Tongue (tissue), 2 donors: ENCODE data around the gene INAFM2. TPM values are rescaled to one million over a fixed set of nuclear protein-coding genes. Genes with fewer than 3 reads are reported as not detected.

Experiments
- DNase-seq: peaks from one replicate; pipeline ENCODE4 v3.0.0-alpha.2; 2015
- total RNA-seq: library from RNA; depleted of rRNA; stranded (reverse); fragments of >200 nt; gene quantifications from one replicate; pipeline ENCODE4 v1.2.3, GENCODE V29; 2014

INAFM2 gene
- total RNA-seq, result 19.4 TPM

DNA sequence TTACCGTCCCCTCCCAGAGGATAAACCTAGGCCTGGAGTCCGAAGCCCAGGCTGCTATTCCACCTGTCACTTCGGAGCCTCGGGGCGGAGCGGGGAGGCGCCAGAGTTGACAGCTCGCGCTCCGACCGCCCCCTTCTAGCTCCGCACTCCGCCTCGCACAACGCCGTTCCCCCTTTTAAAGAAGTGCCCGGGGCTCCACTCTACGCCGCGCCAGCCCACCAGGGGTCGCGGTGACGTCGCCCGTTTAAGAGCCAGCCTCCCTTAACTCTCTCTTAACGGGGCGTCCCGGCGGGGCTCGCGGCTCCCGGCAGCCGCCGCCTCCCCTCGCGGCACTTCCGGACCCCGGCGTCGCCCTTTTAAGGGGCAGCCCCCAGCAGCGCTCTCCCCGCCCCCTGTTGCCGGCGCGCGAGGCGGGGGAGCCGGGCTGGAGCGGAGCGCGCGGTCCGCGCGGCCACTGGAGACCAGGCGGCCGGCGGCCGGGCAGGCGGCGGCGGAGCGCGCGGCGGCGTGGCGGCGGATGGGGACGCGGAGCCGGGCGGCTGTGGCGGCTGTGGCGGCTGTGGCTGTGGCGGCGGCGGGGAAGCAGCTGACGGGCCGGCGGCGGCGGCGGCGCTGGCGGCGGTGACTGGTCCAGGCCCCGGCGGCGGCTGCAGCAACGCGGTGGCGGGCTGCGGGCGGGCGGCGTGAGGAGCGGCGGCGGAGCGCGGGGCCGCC, at the start of gene INAFM2:
INAFM2 (plus strand) TSS at position 454 of the 714 bp plus-strand sequence. CDS start 364 bp downstream, outside the sequence.
- peak; percentile 97 for DNase-seq

DNA sequence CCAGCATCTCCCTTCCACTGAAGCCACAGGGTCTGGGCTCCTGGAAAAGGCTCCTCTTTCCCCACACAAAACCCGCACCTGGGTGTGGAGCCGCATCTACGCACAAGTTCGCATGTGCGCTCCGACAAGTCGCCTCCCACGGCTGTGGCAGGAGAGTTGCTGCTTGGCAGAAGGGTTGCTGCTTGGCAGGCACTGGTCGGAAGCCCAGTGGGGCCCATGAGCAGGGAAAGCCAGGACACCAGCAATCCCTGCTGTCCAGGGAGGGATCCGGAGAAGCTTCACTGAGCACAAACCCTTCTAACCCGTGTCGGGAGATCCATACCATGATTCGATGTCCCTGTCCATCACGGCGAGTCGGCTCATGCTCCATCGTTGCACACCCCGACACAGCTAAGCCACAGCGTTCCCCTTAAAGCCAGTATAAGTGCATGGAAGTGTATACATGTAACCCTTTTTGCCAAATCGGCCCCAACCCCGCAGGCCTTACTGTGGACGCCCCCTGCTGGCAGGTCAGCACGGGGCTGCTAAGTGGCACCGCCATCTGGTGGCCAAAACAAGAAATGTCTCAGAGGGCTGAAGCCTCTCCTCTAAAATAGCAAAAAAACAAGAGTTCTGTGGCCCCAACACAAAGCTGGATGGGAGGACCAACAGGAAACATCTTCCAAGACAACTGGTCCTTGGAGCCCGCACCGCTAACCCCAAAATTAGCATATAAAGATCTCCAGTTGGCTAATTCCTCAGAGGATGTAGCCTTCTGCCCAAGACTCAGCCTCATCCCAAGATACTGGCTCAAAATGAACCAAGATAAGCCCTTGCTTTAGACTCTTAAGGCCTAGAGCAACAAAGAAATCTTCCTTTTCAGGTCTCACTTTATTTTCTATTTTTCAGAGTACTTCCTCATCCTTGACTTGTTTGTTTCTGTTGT, 48.9 kb upstream of the INAFM2 start:
- DNase-seq, result peak; percentile 88

DNA sequence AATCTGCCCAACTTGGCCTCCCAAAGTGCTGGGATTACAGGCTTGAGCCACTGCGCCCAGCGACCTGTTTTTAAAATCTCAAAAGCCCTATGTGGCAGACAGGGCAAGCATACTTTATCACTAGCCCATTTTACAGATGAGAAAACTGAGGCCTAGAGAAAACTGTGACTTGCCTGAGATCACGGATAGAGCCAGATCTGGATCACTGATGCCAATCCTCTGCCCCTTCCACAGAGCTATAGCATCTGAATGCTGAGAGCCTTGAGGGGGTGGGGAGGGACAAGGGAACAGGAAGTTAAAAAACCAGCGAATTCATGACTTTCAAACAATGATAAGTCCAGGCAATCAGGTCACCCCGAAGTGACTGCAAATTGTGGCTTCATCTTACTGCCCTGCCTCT, 48.0 kb upstream of the INAFM2 start:
- DNase-seq, result no peak

GRCh38 chr15:40275954-40276353, 47.5 kb upstream of the INAFM2 start:
- DNase-seq, result no peak

- DNase-seq, result no peak
Observed at GRCh38 chr15:40276927-40277326, 46.6 kb upstream of the INAFM2 start.

- no peak for DNase-seq
Observed at GRCh38 chr15:40277471-40277870, 46.0 kb upstream of the INAFM2 start.

- DNase-seq, result no peak
Observed at GRCh38 chr15:40278026-40278425, 45.5 kb upstream of the INAFM2 start.

- peak; percentile 80 for DNase-seq
Observed at GRCh38 chr15:40279437-40280141, 43.9 kb upstream of the INAFM2 start.

- DNase-seq, result no peak
Observed at GRCh38 chr15:40280260-40281056, 43.0 kb upstream of the INAFM2 start.

- DNase-seq, result no peak
Observed at GRCh38 chr15:40281057-40281800, 42.3 kb upstream of the INAFM2 start.

DNA sequence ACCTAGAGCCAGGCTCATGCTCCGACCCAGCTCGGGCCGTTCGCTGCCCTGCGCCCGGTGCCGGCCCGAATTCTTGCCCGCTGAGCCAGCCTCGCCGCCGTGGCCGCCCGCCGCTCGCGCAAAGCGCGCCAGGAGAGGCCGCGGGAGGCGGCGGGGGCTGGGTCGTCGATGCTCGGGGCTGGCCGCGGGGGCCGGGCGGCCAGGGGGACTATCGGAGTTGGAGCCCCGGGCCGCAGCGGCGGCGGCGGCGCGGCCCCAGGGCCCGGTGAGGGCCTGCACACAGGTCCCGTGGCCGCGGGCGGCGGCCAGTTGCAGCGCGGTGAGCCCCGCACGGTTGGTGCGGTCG, 41.7 kb upstream of the INAFM2 start:
- DNase-seq, result no peak

DNA sequence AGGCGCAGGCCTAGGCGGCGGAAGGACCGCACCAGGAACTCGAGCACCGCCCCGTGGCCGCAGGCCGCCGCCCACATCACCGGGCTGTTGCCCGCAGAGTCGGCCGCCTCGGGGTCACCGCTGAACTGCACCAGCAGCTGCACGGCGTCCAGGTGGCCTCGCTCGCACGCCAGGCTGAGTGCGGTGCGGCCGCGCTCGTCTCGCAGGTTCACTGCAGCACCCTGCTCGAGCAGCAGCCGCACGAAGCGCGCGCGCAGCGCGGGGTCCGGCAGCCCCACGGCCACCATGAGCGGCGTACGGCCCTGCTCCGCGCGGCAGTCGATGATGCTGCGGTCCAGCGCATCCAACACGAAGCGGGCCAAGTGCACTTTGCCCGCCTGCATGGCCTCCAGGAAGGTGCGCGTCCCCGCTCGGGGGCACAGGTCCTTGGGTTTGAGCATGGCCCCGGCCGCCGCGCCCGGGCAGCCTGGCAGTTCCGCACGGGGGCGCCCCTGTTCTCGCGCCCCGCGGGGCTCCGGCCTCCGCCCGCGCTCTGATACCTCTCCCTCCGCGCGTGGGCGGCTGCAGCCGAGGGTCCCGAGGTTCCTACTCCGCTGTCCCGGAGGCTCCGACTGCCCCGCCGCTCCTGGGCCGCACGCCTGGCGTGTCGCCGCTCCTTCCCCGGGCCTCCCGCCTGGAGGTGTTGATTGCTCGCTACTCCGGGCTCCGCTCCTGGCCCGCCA, 41.2 kb upstream of the INAFM2 start:
- DNase-seq, result no peak

DNA sequence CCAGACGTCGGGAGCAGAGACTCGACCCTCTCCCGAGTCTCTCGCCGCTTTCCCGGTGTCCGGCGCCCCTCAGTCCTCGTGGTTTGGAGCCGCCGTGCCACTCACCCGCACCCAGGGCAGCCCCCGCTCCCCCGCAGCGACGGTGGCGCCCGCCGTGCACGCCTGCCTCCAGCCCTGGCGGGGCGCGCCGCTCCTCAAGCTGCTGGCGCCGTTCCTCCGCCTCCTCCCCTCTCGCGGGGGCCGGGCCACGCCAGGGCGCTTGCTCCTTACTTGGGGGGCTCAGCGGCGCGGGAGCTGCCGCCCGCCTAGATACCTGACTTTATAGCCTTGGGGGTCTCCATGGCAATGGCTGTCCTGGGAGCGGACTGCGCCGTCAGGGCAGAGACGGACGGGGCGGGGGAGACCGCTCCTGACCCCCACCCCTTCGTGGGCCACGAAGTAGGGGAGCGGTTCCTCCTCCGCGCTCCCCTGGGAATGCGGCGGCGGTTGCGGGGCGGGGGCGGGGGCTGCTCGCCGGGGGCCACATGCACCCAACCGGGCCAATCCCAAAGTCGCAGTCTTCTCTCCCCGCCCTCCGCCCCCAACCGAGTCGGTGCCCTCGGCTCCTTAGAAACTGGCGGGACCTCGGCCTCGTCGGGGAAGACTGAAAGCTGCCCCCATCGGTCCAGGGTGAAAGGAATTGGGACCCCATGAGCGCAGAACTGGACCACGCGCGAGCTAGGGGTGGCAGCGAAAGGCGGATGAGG, 40.5 kb upstream of the INAFM2 start, which contains the start of gene ANKRD63:
ANKRD63 (minus strand) TSS at position 196 of the 746 bp plus-strand sequence. CDS start 478 bp downstream, outside the sequence.
- peak; percentile 39 for DNase-seq

GRCh38 chr15:40283615-40284300, 39.7 kb upstream of the INAFM2 start:
- no peak for DNase-seq

GRCh38 chr15:40285151-40285550, 38.3 kb upstream of the INAFM2 start:
- peak; percentile 64 for DNase-seq

DNA sequence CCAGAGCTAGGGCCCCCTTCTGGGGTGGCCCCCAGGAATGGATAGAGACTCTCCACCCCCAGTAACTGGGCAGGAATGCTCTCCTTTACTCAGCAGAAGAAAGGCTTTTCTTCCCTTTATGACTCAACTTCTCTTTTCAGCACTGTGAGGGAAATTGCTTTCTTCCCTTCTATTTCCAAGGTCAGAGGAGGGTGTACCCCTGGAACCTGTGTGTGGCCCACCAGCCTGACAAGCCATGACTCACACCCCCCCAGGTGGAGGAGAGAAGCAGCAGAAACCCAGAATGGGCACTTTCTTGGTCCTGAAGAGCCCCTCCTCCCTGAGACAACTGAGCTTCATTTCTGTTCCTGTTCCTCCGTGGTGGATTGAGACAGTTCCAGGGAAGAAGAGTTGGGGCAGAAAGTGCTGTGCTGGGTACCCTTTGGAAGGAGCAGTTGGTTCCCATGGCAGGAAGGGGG, 37.9 kb upstream of the INAFM2 start:
- no peak for DNase-seq

DNA sequence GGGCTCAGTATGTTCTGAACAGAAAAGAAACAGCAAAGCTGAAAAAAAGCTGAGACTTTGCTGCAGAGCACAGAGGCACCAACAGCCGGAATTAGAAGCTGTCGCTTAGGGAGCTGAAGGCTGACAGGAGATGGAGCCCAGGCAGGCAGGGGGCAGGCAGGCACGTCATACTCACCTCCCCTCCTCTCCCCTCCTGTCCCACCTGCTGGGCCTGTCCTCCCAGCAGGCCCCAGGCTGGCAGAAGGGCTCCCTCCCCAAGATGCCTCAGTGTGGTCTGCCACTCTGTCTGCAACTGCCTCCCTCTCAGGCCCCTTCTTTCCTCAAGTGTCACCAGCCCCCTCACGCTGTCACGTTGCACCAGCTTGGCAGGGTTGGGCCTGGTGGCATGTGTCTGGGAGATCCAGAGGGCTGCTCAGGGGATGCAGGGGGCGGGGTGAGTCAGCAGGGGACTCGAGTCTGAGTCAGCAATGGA, 37.4 kb upstream of the INAFM2 start:
- DNase-seq, result peak; percentile 33

- no peak for DNase-seq
Observed at GRCh38 chr15:40286794-40287193, 36.7 kb upstream of the INAFM2 start.

DNA sequence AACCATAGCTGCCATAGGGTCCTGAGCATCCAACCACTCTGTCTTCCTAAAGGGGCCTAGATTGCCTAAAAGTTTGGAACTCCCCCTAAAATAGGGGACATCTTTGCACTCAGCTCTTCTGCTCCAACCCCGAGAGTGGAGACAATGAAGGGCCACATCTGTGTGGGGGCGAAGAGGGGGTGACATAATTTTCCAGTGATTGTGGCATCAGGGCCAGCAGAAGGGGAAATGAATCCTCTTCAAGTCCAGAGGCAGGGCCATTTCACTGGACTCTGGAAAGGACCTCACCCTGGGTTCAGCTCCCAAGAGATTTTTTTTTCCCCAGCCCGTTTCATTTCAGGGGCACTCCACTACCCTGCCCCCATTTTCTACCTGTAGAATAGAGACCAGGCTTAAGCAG, 36.0 kb upstream of the INAFM2 start:
- no peak for DNase-seq
